K562 (cell line): Measurements from ENCODE around the gene INPP4B. TPM values are rescaled to one million over a fixed set of nuclear protein-coding genes. Genes with fewer than 3 reads are reported as not detected.

Source experiments
- ATAC-seq: fragments of 200-7000 bp; cut with Tn5 transposase; 3 replicates; pipeline ENCODE4 v1.9.1; 2020; ENCODE audit warnings: moderate library complexity
- BruUV-seq: library from RNA; stranded (reverse); fragments of 400-500 nt; replicated peaks from 2 replicates; lab custom pipeline; 2021; lab: Mats Ljungman, UMichigan
- CTCF ChIA-PET: fragments of 300-600 bp; formaldehyde crosslinking; extraction: SDS; loops from one replicate; lab custom pipeline; 2021; ENCODE audit warnings: low intra/inter-chr PET ratio; lab: Yijun Ruan, JAX
- POLR2A ChIA-PET: fragments of 300-600, 350-650 bp; sonication (Branson Sonifier 250); formaldehyde crosslinking; extraction: SDS; loops from one replicate; lab custom pipeline; 2021; ENCODE audit warnings: antibody characterized with exemption, inconsistent platforms; lab: Yijun Ruan, JAX
- DNase-seq, 4 experiments: peaks; one replicate each; pipeline versions ENCODE4 v3.0.0 to v3.0.0-alpha.2; 2011 to 2018; ENCODE audit warnings: low spot score in 3 of 4, mixed read lengths in 3 of 4; ENCODE audit errors: extremely low read depth in 1 of 4
- FAIRE-seq: peaks from 2 replicates; lab custom pipeline; 2011; peaks lifted over from hg19 to GRCh38; lab: Jason Lieb, UNC
- H2AFZ ChIP-seq: 2 replicates; pipeline ENCODE4 v1.6.0; 2011; ENCODE audit warnings: low read depth, low read length, control low read depth, inconsistent platforms
- H3K27ac ChIP-seq: fragments of 200-600 bp; 3 replicates; pipeline ENCODE4 v1.8.0; 2011; ENCODE audit warnings: low read depth, mild to moderate bottlenecking, control low read depth, inconsistent platforms, low read length, moderate library complexity, mixed read lengths; ENCODE audit errors: extremely low read depth
- H3K27me3 ChIP-seq, 2 experiments: fragments of 300-600 bp in 1 of 2; 2 replicates in 1 of 2; 3 replicates in 1 of 2; pipeline versions ENCODE4 v1.6.0 to v1.8.0; 2011; ENCODE audit warnings: inconsistent platforms in 2 of 2, low read length in 2 of 2, mild to moderate bottlenecking in 1 of 2, mixed read lengths in 1 of 2, moderate library complexity in 1 of 2; ENCODE audit not compliant: control insufficient read depth in 2 of 2, insufficient read depth in 2 of 2
- H3K36me3 ChIP-seq: fragments of 300-600 bp; 3 replicates; pipeline ENCODE4 v1.8.0; 2011; ENCODE audit warnings: mild to moderate bottlenecking, low read length, inconsistent platforms; ENCODE audit not compliant: control insufficient read depth, insufficient read depth
- H3K4me1 ChIP-seq, 2 experiments: fragments of 200-600 bp in 1 of 2; replicated peaks in 1 of 2; 2 replicates in 1 of 2; 3 replicates in 1 of 2; pipeline versions ENCODE4 v1.5.1 to v1.8.0; 2011; ENCODE audit warnings: inconsistent platforms in 2 of 2, low read length in 2 of 2, mild to moderate bottlenecking in 1 of 2, mixed read lengths in 1 of 2, moderate library complexity in 1 of 2; ENCODE audit not compliant: control insufficient read depth in 2 of 2, insufficient read depth in 2 of 2
- H3K4me2 ChIP-seq: 2 replicates; pipeline ENCODE4 v1.6.1; 2011; ENCODE audit warnings: low read length, control low read depth, inconsistent platforms, mixed read lengths; ENCODE audit not compliant: insufficient read depth
- H3K4me3 ChIP-seq: fragments of 200-600 bp; sonication (generic), shearing (Covaris generic); 2 replicates; pipeline ENCODE4 v1.5.1; 2016; ENCODE audit warnings: control low read depth, inconsistent platforms
- H3K79me2 ChIP-seq: fragments of 200-600 bp; 3 replicates; pipeline ENCODE4 v1.8.0; 2011; ENCODE audit warnings: low read length, inconsistent platforms; ENCODE audit not compliant: control insufficient read depth, insufficient read depth
- H3K9ac ChIP-seq, 2 experiments: 2 replicates each; pipeline versions ENCODE4 v1.6.0 to v1.6.1; 2011; ENCODE audit warnings: low read depth in 2 of 2, low read length in 2 of 2, control low read depth in 1 of 2, inconsistent platforms in 1 of 2, mild to moderate bottlenecking in 1 of 2, mixed read lengths in 1 of 2; ENCODE audit not compliant: insufficient read depth in 1 of 2
- H3K9me1 ChIP-seq: one replicate; pipeline ENCODE4 v1.6.0; 2011; ENCODE audit warnings: inconsistent platforms, mild to moderate bottlenecking, low read length, moderate library complexity; ENCODE audit not compliant: control insufficient read depth, insufficient read depth
- H3K9me3 ChIP-seq: replicated peaks from 2 replicates; pipeline ENCODE4 v1.5.1; 2011; ENCODE audit warnings: low read depth, low read length, inconsistent platforms; ENCODE audit not compliant: control insufficient read depth, insufficient read depth
- H4K20me1 ChIP-seq: replicated peaks from 2 replicates; pipeline ENCODE4 v1.6.1; 2011; ENCODE audit warnings: low read length, inconsistent platforms, mixed read lengths; ENCODE audit not compliant: control insufficient read depth, insufficient read depth
- ELF1 ChIP-seq: fragments of 200-800 bp; sonication (Bioruptor generic); IDR thresholded peaks from 2 replicates; pipeline ENCODE4 v1.6.1; 2016; ENCODE audit warnings: missing genetic modification characterization, missing compliant biosample characterization
- NCOA6 ChIP-seq: fragments of 450-650 bp; IDR thresholded peaks from 2 replicates; pipeline ENCODE4 v1.6.1; 2017; ENCODE audit warnings: mild to moderate bottlenecking
- RBM15 ChIP-seq: fragments of 200-400 bp; formaldehyde crosslinking; IDR thresholded peaks from 2 replicates; pipeline ENCODE4 v1.6.1; 2018; ENCODE audit warnings: mild to moderate bottlenecking, low read length, moderate library complexity; ENCODE audit not compliant: insufficient read depth
- SIN3A ChIP-seq, 2 experiments: fragments of 150-350 bp in 1 of 2; IDR thresholded peaks; 2 replicates each; pipeline ENCODE4 v1.6.1; 2011 to 2016; ENCODE audit warnings: borderline replicate concordance in 2 of 2, low read depth in 2 of 2, low read length in 2 of 2, mild to moderate bottlenecking in 2 of 2, moderate library complexity in 2 of 2; ENCODE audit not compliant: control insufficient read depth in 1 of 2
- ZSCAN29 ChIP-seq: fragments of 450-650 bp; IDR thresholded peaks from 2 replicates; pipeline ENCODE4 v1.6.1; 2017
- in situ Hi-C: fragments of 300-500 bp; cut with MboI; formaldehyde crosslinking; loops from 4 replicates; pipeline ENCODE4 v1.15.0; 2018; ENCODE audit warnings: inconsistent platforms, mixed read lengths
- intact Hi-C: fragments of 100-400 bp; cut with micrococcal nuclease; formaldehyde crosslinking; loops from 2 replicates; pipeline ENCODE4 v1.14.2; 2022
- polyA plus RNA-seq, 8 experiments: library from polyadenylated mRNA; depleted of rRNA in 4 of 8; stranded (reverse) in 5 of 8; unstranded in 3 of 8; fragments of >200 nt; fragmentation: Nextera tagmentation in 2 of 8; fragmentation: Illumina TruSeq in 1 of 8; extraction: Ambion mirVana in 2 of 8; extraction: Trizol in 1 of 8; gene quantifications; 2 replicates each; pipeline versions ENCODE4 v1.2.1 to v1.2.3, GENCODE V29; 2011 to 2014; ENCODE audit warnings: inconsistent platforms in 1 of 8, missing spikeins in 1 of 8
- total RNA-seq, 7 experiments: library from RNA; depleted of rRNA in 6 of 7; stranded (reverse); fragments of >200 nt in 6 of 7; fragmentation: Illumina TruSeq in 2 of 7; extraction: Trizol in 2 of 7; gene quantifications; 2 replicates each; pipeline versions ENCODE4 v1.2.1 to v1.2.3, GENCODE V29; 2011 to 2021; ENCODE audit warnings: low replicate concordance in 1 of 7
- TF ChIP-seq, protein P1 (sequence below): sonication (generic); formaldehyde crosslinking; IDR thresholded peaks from 2 replicates; pipeline ENCODE4 v1.8.1; 2023; ENCODE audit warnings: mild to moderate bottlenecking, missing genetic modification reagents
- TF ChIP-seq, protein P2 (sequence below): fragments of 250-450 bp; sonication (Bioruptor Pico); IDR thresholded peaks from 2 replicates; pipeline ENCODE4 v1.5.1; 2021; ENCODE audit warnings: mild to moderate bottlenecking
- TF ChIP-seq, protein P3 (sequence below): sonication (generic); formaldehyde crosslinking; IDR thresholded peaks from 2 replicates; pipeline ENCODE4 v1.8.1; 2022; ENCODE audit warnings: missing genetic modification reagents

INPP4B gene
- total and polyA plus RNA-seq, 9 of the 15 experiments (the other 6 are each of a cell fraction or from before 2014, with no cell fraction given): 0.04 to 0.11 TPM; not detected in 7

DNA sequence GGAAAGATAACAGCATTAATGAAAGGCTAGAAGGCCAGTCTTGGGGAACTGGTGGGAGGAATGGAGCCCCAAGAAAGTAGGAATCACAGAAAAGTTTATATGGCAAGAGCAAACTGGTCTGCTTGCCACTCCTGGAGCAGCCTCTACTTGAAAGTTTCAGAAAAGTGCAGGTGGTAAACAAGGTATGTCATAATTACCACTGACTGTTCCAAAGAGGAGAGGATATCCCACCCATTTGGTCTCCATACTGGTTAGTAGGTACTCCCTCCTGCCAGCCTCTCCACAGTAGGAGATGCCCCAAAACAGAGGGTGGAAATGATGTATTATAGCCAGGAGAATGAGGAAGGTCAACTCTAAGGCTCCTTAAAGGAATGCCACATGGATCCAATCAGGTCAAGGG, 145.1 kb downstream of the INPP4B start:
- ATAC-seq (no peak), DNase-seq (no peak)
- Histone ChIP-seq H3K4me2 (no peak overlapping the region), H2AFZ (no peak overlapping the region), H3K9me1 (no peaks in the 10 kb centered on the region)
- intact Hi-C loops: no loop called here
- TF ChIP-seq SIN3A (IDR thresholded peaks at IDR 0.05; ENCODE audit: borderline replicate concordance in 2 of 2, control insufficient read depth in 1 of 2, low read depth in 2 of 2, low read length in 2 of 2) (no peak), RBM15 (no peak), ELF1 (tag) (no peak), NCOA6 (no peak), ZSCAN29 (no peak)
- TF ChIP-seq, protein P1, sequence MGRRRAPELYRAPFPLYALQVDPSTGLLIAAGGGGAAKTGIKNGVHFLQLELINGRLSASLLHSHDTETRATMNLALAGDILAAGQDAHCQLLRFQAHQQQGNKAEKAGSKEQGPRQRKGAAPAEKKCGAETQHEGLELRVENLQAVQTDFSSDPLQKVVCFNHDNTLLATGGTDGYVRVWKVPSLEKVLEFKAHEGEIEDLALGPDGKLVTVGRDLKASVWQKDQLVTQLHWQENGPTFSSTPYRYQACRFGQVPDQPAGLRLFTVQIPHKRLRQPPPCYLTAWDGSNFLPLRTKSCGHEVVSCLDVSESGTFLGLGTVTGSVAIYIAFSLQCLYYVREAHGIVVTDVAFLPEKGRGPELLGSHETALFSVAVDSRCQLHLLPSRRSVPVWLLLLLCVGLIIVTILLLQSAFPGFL (CRISPR knock-in tag): no peak
- TF ChIP-seq, protein P2, sequence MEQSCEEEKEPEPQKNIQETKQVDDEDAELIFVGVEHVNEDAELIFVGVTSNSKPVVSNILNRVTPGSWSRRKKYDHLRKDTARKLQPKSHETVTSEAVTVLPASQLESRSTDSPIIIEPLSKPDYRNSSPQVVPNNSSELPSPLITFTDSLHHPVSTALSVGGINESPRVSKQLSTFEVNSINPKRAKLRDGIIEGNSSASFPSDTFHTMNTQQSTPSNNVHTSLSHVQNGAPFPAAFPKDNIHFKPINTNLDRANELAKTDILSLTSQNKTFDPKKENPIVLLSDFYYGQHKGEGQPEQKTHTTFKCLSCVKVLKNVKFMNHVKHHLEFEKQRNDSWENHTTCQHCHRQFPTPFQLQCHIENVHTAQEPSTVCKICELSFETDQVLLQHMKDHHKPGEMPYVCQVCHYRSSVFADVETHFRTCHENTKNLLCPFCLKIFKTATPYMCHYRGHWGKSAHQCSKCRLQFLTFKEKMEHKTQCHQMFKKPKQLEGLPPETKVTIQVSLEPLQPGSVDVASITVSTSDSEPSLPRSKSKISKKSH (CRISPR knock-in tag): no peak
- TF ChIP-seq, protein P3, sequence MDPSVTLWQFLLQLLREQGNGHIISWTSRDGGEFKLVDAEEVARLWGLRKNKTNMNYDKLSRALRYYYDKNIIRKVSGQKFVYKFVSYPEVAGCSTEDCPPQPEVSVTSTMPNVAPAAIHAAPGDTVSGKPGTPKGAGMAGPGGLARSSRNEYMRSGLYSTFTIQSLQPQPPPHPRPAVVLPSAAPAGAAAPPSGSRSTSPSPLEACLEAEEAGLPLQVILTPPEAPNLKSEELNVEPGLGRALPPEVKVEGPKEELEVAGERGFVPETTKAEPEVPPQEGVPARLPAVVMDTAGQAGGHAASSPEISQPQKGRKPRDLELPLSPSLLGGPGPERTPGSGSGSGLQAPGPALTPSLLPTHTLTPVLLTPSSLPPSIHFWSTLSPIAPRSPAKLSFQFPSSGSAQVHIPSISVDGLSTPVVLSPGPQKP: no peak
- TF ChIP-seq, all 486 proteins: peak for 0
- H4K20me1 ChIP-seq: no peaks in the 10 kb centered on the region
- H3K4me1 ChIP-seq: no peaks in the 10 kb centered on the region
- H3K4me3 ChIP-seq: no peak overlapping the region
- in situ Hi-C loops: no loop called here
- H3K79me2 ChIP-seq: no peaks in the 10 kb centered on the region
- H3K27me3 ChIP-seq: no peaks in the 10 kb centered on the region
- ChIA-PET POLR2A (no interaction called here), CTCF (no interaction called here)
- no peak overlapping the region for H3K9ac ChIP-seq
- H3K9me3 ChIP-seq: no peaks in the 10 kb centered on the region
- no peak overlapping the region for H3K27ac ChIP-seq
- no peak for FAIRE-seq
- BruUV-seq: no TSS peak
- no peaks in the 10 kb centered on the region for H3K36me3 ChIP-seq
